ENCODE measurements around the gene RAB3B. TPM values are rescaled to one million over a fixed set of nuclear protein-coding genes. Genes with fewer than 3 reads are reported as not detected.
"Not testable (repeated sequence)": the region's sequence is repeated elsewhere in the genome, so short reads cannot be mapped to it uniquely, and the experiment has no call there.

RAB3B gene
- polyA plus RNA-seq, 3 donors = 4.3 to 6.5 (median 5.5) TPM

DNA sequence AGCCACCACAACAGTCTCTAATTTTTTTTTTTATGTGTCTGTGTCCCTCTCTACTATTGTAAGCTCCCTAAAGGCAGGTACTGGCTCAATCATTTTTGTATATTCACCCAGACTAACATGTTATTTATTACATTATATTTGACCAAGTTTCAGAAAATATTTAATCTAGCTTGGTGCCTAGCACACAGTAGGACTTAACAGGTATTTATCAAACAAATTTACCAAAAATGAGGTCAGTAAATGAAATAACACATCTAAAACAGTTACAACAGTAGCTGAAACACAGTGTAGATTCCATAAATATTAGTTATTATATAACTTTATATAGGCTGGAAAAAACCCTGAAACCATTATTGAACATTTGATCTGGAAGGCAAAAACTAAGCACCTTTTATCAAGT is 114.7 kb downstream of the RAB3B start:
- no peak for DNase-seq

DNA sequence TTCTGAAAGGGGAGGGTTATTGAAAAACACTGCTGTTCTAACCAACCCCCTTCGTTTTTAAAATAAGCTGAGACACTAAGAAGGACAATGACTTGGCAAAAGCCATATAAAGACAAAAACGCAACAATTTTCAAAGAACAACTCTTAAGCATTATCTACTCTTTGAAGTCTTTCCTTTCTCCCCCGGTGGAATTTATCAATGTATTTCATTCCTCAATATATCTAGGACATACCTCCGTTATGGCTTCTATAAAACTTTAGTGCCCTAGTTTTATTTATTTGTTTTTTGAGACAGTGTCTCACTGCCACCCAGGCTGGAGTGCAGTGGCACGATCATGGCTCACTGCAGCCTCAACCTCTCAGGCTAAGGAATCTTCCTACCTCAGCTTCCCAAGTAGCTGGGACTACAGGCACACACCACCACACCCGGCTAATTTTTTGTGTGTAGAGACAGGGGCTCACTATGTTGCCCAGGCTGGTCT is 115.2 kb downstream of the RAB3B start:
- no peak for DNase-seq

DNA sequence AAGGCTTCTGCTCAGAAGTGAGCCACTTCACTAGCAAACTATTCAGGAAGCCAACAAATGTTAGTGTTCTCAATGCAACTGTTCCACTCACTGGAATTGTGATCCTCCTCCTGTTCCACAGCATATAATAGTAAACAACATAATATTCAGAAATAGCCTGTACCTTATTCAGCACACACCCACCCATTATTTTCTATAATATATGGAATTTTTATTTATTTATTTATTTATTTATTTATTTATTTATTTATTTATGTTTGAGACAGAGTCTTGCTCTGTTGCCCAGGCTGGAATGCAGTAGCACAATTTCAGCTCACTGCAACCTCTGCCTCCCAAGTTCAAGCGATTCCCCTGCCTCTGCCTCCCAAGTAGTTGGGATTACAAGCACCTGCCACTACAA is 117.2 kb downstream of the RAB3B start:
- not testable (repeated sequence) for DNase-seq

DNA sequence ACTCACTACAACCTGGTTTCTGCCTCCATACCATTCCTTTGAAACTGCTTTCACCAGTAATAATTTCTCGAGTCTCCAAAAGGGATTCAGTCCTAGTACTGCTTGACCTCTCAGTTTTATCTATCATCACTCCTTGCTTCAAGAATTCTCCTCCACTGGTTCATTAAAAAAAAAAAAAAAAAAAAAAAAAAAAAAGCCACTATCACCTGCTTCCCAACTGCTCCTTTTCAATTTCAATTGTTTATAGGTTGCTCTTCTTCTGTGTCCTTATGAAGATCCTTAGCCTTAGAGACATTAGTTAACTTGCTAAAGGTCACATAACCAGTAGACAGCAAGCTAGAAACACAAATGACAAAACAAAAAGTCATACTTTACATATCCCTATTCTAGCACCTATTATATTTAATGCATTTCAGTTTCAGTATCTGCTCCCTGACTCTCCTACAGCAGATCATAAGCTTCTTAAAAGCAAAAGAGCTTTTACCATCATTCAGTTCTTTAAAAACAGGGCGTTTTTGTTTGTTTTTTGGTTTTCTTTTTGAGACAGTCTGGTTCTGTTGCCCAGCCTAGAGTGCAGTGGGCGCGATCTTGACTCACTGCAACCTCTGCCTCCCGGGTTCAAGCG is 119.0 kb downstream of the RAB3B start:
- DNase-seq = no peak

DNA sequence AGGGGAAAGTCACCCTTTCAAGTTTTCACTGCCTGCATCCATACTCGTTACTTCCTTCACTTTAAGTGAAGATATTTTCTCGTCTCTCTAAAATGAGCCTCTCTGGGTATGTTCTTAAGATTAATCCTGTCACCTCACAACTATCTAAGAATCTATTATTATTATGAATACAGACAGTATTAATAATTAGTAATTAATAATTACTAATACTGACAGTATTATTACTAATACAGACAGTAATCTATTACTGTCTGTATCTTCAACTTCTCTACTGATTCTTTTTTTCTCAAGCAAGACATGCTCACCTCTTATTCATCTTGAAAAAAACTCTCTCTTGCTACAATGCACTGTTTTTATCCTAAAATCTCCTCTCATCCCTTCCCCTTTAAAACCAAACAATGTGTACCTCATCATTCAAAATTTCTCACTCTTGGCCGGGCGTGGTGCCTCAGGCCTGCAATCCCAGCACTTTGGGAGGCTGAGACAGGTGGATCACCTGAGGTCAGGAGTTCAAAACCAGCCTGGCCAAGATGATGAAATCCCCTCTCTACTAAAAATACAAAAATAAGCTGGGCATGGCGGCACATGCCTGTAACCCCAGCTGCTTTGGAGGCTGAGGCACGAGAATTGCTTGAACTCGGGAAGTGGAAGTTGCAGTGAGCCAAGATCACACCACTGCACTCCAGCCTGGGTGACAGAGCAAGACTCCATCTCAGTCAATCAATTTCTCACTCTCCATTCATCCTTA is 119.7 kb downstream of the RAB3B start:
- DNase-seq = no peak

DNA sequence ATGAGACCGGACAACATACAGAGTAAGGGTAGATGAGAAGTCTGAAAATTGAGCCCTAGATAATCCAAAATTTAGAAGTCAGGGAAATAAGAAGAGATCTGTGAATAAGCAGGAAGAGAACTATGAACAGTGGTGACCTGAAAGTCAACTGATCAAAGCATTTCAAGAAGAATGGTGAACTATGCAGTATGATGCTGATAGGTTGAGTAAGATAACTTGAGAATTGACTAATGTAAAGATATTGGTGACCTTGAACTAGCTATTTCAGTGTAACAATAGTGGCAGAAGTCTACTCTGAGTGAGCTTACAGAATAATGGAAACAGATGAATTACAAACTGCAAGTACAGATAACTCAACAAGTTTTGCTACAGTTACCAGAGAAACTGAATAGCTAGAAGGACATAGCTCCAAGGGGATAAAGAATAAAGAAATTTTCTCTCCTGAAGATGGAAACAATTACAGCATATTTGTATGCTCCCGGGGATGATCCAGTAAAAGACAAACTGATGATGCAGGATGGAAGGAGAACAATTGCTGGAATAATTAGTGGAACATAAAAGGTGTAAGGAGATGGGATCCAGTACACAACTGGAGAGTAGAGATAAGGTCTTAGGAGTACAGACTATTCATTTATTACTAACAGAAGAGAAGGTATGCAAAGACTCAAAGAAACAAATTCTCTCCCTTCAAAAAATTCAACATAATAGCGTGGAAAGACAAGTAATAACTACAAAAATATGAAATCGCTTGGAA is 122.8 kb downstream of the RAB3B start:
- no peak for DNase-seq

DNA sequence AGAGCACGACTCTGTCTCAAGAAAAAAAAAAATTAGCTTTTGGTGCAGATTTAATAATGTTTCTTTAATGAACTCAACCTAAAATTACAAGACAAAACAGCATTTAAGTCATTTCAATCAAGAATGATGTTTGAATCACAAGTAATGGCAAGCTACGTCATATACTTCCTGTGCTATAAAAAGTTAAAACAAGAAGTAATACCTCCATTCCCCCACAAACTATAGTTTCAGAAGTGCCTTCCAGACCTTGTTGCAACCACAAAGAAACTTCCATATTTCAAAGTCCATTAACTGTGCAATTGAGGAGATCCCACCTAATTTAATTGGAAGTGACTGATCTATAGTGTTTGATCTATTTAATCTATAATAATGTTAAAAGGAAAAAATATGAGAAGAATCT is 127.1 kb downstream of the RAB3B start:
- no peak for DNase-seq

DNA sequence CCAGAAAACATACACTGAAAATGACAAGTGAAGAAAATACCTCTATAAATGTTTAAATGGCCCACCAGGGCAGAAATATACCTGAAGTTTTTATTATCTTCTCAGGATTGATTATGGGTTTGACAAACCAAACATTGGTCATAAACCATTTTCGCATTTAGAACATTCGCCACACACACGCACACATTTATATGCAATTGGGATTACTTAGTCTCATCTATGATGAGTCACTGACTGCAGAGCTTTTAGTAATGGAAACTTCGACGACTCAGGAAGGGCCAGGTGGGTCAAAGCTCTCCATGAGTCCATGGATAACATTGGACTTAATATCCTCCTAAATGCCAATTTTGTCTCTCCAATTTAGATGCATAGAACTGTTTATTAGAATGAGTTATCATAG is 128.8 kb downstream of the RAB3B start:
- no peak for DNase-seq

DNA sequence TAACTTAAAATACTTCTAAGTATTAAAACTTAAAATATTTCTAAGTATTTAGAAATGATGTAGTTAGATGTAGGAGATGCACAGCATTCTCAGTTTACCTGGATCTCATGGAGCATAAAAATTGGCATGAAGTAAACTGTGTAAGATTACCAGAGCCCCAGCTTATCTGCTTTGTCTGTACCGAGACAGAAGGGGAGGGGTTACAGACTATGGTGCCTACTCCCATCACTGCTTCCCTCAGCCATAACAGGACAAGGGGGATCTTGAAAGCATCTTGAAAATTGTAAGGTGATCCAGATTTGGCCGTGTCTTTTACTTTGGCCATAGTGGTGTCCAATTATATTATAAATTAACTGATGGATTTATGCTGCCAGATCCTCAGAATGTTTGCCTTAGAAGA is 130.8 kb downstream of the RAB3B start:
- no peak for DNase-seq

DNA sequence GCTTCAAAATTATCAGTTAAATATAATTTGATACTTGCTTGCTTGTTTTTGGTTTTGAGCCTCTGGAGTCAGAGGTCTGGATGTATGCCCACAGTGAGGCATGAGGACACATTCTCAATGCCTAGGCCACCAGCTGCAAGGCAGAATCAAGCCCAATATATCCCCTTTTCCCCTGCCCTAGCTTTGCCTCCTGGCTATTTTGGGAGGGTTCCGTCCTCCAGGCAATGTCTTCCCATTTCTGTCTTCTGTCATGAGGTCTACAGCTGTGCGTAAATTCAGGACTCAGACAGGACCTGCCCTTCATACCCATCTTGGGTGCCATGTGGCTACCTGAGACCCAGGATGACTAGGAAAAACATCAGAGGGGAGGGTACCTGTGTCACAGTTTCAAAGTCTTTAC is 131.2 kb downstream of the RAB3B start:
- no peak for DNase-seq

DNA sequence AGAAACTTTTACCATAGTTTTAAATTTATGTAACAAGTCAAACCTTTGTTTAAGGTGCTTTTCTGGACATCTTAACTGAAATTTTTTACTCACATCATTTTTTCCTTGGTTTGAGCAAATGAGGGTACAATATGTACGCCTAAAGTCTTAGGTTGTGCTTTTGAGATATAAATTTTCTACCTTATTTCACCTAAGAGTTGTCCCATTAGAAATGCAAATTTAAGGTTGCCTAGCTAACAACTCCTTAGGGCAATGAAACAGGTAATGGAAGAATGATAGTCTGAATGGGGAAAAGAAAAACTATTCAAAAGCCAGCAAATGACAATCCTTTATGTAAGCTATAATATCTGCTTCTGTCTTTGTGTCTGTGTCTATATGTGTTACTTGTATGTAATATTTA is 131.6 kb downstream of the RAB3B start:
- DNase-seq = no peak

Other genes with a start within 250 kb of the RAB3B start
- gene NRDC, start 112.0 kb downstream of the RAB3B start, polyA plus RNA-seq (ENCODE audit: insufficient read length in 3 of 3) = 100 to 1,000 TPM; 120 to 183 (median 150) TPM
- gene KTI12, start 43.1 kb upstream of the RAB3B start, polyA plus RNA-seq (ENCODE audit: insufficient read length in 3 of 3) = 1 to 10 TPM; 5.9 to 6.2 (median 6.1) TPM
- gene TXNDC12, start 64.5 kb upstream of the RAB3B start, polyA plus RNA-seq (ENCODE audit: insufficient read length in 3 of 3) = 10 to 100 TPM; 66.7 to 80.5 (median 79.3) TPM
- gene BTF3L4, start 65.6 kb upstream of the RAB3B start, polyA plus RNA-seq (ENCODE audit: insufficient read length in 3 of 3) = 10 to 100 TPM; 70.3 to 78.6 (median 71.1) TPM
- 10 to 100 TPM; 31.3 to 34.7 (median 32.4) TPM for gene ZFYVE9, start 151.4 kb upstream of the RAB3B start, polyA plus RNA-seq (ENCODE audit: insufficient read length in 3 of 3)